Measurements from ENCODE around the gene CFDP1.

The CFDP1 gene

GRCh38 chr16:75248536-75249380 is 184.5 kb downstream of the CFDP1 start:
- no peak for DNase-seq

GRCh38 chr16:75248142-75248535 is 185.2 kb downstream of the CFDP1 start:
- DNase-seq = no peak

GRCh38 chr16:75247249-75247648 is 186.1 kb downstream of the CFDP1 start:
- DNase-seq = no peak

- no peak for DNase-seq
These were observed 186.6 kb downstream of the CFDP1 start for GRCh38 chr16:75246504-75247205.

- peak; percentile 72 for DNase-seq
These were observed 188.2 kb downstream of the CFDP1 start for GRCh38 chr16:75244844-75245758.

- DNase-seq = no peak
These were observed 189.0 kb downstream of the CFDP1 start for GRCh38 chr16:75244225-75244809.

All from eye (tissue), 1 donor.